Breast epithelium (tissue), 3 donors: ENCODE data around the gene FZD4.

ENCODE experiments used
- CTCF ChIP-seq, 3 donors: fragments of 450-650 bp; IDR thresholded peaks; one replicate each; pipeline ENCODE4 v1.5.1; 2016 to 2017; ENCODE audit warnings: antibody characterized with exemption in 3 of 3, mild to moderate bottlenecking in 3 of 3, moderate library complexity in 3 of 3
- POLR2A ChIP-seq: fragments of 450-650 bp; IDR thresholded peaks from one replicate; pipeline ENCODE4 v1.6.1; 2016; ENCODE audit warnings: antibody characterized with exemption, mild to moderate bottlenecking, moderate library complexity
- POLR2AphosphoS5 ChIP-seq, 3 donors: sonication (generic); formaldehyde crosslinking; IDR thresholded peaks; one replicate each; pipeline ENCODE4 v1.6.1; 2017; ENCODE audit warnings: antibody characterized with exemption in 3 of 3

DNA sequence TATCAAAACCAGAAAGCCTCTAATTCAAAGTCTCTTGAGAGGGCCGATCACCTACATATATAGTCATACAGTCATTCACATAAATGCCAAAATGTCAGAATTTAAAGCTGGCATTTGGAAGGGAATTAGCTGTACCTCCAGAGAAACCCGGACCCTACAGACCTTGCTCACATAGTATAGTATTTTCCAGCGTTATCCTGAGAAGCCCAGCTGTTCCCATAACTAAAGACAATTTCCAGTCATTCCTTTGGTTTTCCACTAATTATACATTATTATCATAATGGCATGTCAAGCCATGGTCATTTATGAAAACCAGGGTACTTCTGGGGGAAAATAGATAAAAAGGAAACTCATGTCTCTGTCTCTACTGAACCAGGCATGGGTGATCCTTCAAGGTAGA, 53.6 kb downstream of the FZD4 start:
- TF ChIP-seq CTCF (IDR thresholded peaks at IDR 0.05) = no peak
- TF ChIP-seq POLR2A = no peak
- TF ChIP-seq POLR2AphosphoS5 (IDR thresholded peaks at IDR 0.05) = no peak
